Nephron progenitor cell (in vitro differentiated cells): ENCODE results near the gene DCAF17.

Source experiments
- DNase-seq: peaks from one replicate; pipeline ENCODE4 v3.0.0; 2021
- H3K27ac Mint-ChIP-seq: 2 replicates; pipeline ENCODE4 v1.8.0; 2021; ENCODE audit warnings: mild to moderate bottlenecking, moderate library complexity, mixed read lengths
- H3K27me3 Mint-ChIP-seq: 2 replicates; pipeline ENCODE4 v1.8.0; 2021; ENCODE audit warnings: mild to moderate bottlenecking, low read depth, mixed read lengths; ENCODE audit not compliant: poor library complexity
- H3K36me3 Mint-ChIP-seq: 2 replicates; pipeline ENCODE4 v1.8.0; 2021; ENCODE audit warnings: low read depth, mixed read lengths
- H3K4me1 Mint-ChIP-seq: 2 replicates; pipeline ENCODE4 v1.8.0; 2021; ENCODE audit warnings: mixed read lengths
- H3K4me3 Mint-ChIP-seq: 2 replicates; pipeline ENCODE4 v1.8.0; 2021; ENCODE audit warnings: mild to moderate bottlenecking, moderate library complexity, mixed read lengths
- H3K9me3 Mint-ChIP-seq: 2 replicates; pipeline ENCODE4 v1.8.0; 2021; ENCODE audit warnings: mild to moderate bottlenecking, moderate library complexity, mixed read lengths
- CTCF ChIP-seq: fragments of 200-600 bp; sonication (generic); IDR thresholded peaks from 2 replicates; pipeline ENCODE4 v1.5.0; 2021; ENCODE audit warnings: antibody characterized with exemption

DCAF17 gene

GRCh38 chr2:171452773-171453172 is 18.7 kb downstream of the DCAF17 start:
- Mint-ChIP-seq H3K4me1 (no peaks in the 10 kb centered on the region), H3K36me3 (peaks cover 78% of the 10 kb centered on the region), H3K9me3 (peaks cover 22% of the 10 kb centered on the region), H3K27me3 (no peaks in the 10 kb centered on the region), H3K27ac (no peak overlapping the region), H3K4me3 (no peak overlapping the region)
- no peak for TF ChIP-seq CTCF
- DNase-seq: no peak

DNA sequence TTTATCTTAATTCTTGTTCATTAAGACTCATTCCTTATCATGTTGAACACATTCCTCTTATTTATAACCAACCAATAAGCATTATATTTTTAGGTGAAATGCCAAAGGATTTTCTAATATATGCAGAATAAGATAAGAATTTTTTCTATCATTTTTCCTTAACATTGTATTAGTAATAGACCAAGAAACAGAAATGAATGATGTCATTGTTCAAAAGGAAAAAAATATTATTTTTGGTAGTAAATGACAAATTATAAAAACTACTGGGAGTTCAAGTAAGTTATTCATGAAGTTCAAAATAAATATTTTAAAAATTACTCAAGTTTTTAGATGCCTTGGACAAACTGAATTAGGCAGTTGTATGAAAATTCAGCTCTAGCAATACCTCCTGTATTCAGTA is 25.5 kb downstream of the DCAF17 start:
- no peaks in the 10 kb centered on the region for H3K27me3 Mint-ChIP-seq
- no peaks in the 10 kb centered on the region for H3K4me1 Mint-ChIP-seq
- no peak for DNase-seq
- TF ChIP-seq CTCF: no peak
- H3K36me3 Mint-ChIP-seq: peaks cover 79% of the 10 kb centered on the region
- H3K4me3 Mint-ChIP-seq: no peak overlapping the region
- H3K27ac Mint-ChIP-seq: no peak overlapping the region
- H3K9me3 Mint-ChIP-seq: peaks cover 28% of the 10 kb centered on the region

DNA sequence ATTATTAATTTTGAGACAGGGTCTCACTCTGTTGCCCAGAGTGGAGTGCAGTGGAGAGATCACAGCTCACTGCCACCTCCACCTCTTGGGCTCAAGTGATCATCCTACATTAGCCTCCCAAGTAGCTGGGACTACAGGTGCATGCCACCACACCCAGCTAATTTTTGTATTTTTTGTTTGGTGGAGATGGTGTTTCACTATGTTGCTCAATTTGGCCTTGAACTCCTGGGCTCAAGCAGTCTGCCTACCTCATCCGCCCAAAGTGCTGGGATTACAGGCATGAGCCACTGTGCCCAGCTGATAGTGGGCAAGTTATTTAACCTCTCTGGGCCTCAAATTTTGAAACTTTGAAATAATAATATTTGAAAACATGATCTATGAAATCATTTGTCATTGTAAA is 26.5 kb downstream of the DCAF17 start:
- DNase-seq: no peak
- H3K27ac Mint-ChIP-seq: no peak overlapping the region
- peaks cover 21% of the 10 kb centered on the region for H3K9me3 Mint-ChIP-seq

DNA sequence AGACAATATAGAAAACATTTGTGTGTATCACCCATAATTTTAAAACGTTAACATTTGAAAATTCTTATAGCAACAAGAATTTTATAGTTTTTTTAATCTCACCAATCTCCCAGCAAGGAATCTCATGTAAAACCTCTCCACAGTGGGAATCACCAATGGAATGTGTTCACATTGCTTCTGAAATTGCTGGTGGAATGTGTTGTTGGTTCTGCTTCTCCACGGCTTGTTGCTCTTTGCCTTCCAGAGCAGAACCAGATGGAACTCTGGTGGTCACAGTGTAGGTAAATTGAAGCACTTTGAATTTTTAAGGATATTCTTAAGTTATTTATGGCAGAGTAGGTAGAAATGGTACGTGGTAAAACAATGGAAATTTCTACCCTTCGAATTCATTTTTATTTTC is 35.1 kb downstream of the DCAF17 start:
- no peak for TF ChIP-seq CTCF

More for the DNA sequence above, 26.5 kb downstream of the DCAF17 start:
- H3K27me3 Mint-ChIP-seq: no peaks in the 10 kb centered on the region
- H3K36me3 Mint-ChIP-seq: peaks cover 69% of the 10 kb centered on the region
- no peak for TF ChIP-seq CTCF
- no peak overlapping the region for H3K4me3 Mint-ChIP-seq
- no peaks in the 10 kb centered on the region for H3K4me1 Mint-ChIP-seq

GRCh38 chr2:171470129-171470528 is 36.1 kb downstream of the DCAF17 start:
- no peaks in the 10 kb centered on the region for H3K27me3 Mint-ChIP-seq
- TF ChIP-seq CTCF: no peak
- H3K9me3 Mint-ChIP-seq: no peaks in the 10 kb centered on the region
- no peak overlapping the region for H3K4me3 Mint-ChIP-seq
- no peak overlapping the region for H3K27ac Mint-ChIP-seq
- peaks cover 4% of the 10 kb centered on the region for H3K4me1 Mint-ChIP-seq
- H3K36me3 Mint-ChIP-seq: peaks cover 59% of the 10 kb centered on the region
- DNase-seq: no peak

More for the DNA sequence above, 35.1 kb downstream of the DCAF17 start:
- Mint-ChIP-seq H3K4me3 (no peak overlapping the region), H3K27me3 (no peaks in the 10 kb centered on the region), H3K27ac (no peak overlapping the region), H3K36me3 (peaks cover 50% of the 10 kb centered on the region), H3K9me3 (no peaks in the 10 kb centered on the region), H3K4me1 (no peaks in the 10 kb centered on the region)
- DNase-seq: no peak

- H3K36me3 Mint-ChIP-seq: peaks cover 38% of the 10 kb centered on the region
These were observed 42.0 kb downstream of the DCAF17 start for GRCh38 chr2:171475979-171476378.

More at GRCh38 chr2:171475979-171476378, 42.0 kb downstream of the DCAF17 start:
- peaks cover 12% of the 10 kb centered on the region for H3K4me1 Mint-ChIP-seq
- no peaks in the 10 kb centered on the region for H3K27me3 Mint-ChIP-seq
- no peaks in the 10 kb centered on the region for H3K9me3 Mint-ChIP-seq
- no peak for DNase-seq
- no peak overlapping the region for H3K4me3 Mint-ChIP-seq
- no peak overlapping the region for H3K27ac Mint-ChIP-seq
- TF ChIP-seq CTCF: no peak
